HepG2 (cell line): ENCODE data around the gene PRKACB.

Experiments
- KDM1A ChIP-seq: IDR thresholded peaks from 2 replicates; pipeline ENCODE4 v1.6.1; 2016; ENCODE audit warnings: missing compliant biosample characterization
- NFATC3 ChIP-seq: sonication (generic); formaldehyde crosslinking; IDR thresholded peaks from 2 replicates; pipeline ENCODE4 v1.5.1; 2020; ENCODE audit warnings: mild to moderate bottlenecking, missing genetic modification reagents
- POLR2AphosphoS5 ChIP-seq: IDR thresholded peaks from 2 replicates; pipeline ENCODE4 v1.6.1; 2012; ENCODE audit warnings: low read depth, low read length
- ZKSCAN1 ChIP-seq: fragments of 150-350 bp; IDR thresholded peaks from 2 replicates; pipeline ENCODE4 v1.6.1; 2014; ENCODE audit warnings: low read length

GRCh38 chr1:84170171-84170570, 26.1 kb downstream of the PRKACB start:
- TF ChIP-seq NFATC3 (CRISPR knock-in tag): no peak
- no peak for TF ChIP-seq KDM1A (CRISPR knock-in tag)
- TF ChIP-seq POLR2AphosphoS5: no peak
- TF ChIP-seq ZKSCAN1: no peak
